C4-2B (cell line): Measurements from ENCODE around the gene MX2.

Experiments used
- H3K27ac ChIP-seq: fragments of 450-650 bp; 2 replicates; pipeline ENCODE4 v1.5.1; 2017
- CTCF ChIP-seq: fragments of 450-650 bp; conservative IDR thresholded peaks from 2 replicates; pipeline ENCODE4 v1.5.1; 2017; ENCODE audit warnings: mild to moderate bottlenecking
- ZFX ChIP-seq: fragments of 450-650 bp; IDR thresholded peaks from 2 replicates; pipeline ENCODE4 v1.6.1; 2017

The MX2 gene

GRCh38 chr21:41345356-41345755 is 16.5 kb upstream of the MX2 start:
- TF ChIP-seq CTCF (no peak), ZFX (no peak)
- no peak overlapping the region for H3K27ac ChIP-seq

- H3K27ac ChIP-seq = peak overlapping the region; percentile 28
- TF ChIP-seq ZFX (no peak), CTCF (no peak)
These were observed 15.7 kb upstream of the MX2 start for GRCh38 chr21:41345934-41346685.

GRCh38 chr21:41346758-41347157 is 15.1 kb upstream of the MX2 start:
- H3K27ac ChIP-seq = peak overlapping the region; percentile 28
- no peak for TF ChIP-seq ZFX
- TF ChIP-seq CTCF = no peak

GRCh38 chr21:41348434-41348833 is 13.4 kb upstream of the MX2 start:
- H3K27ac ChIP-seq = peak overlapping the region; percentile 39; the same call in 1 of the 2 replicates
- TF ChIP-seq ZFX (no peak), CTCF (no peak)

GRCh38 chr21:41349126-41349525 is 12.7 kb upstream of the MX2 start:
- no peak for TF ChIP-seq CTCF
- TF ChIP-seq ZFX = no peak
- peak overlapping the region; percentile 39; the same call in 1 of the 2 replicates for H3K27ac ChIP-seq

- no peak overlapping the region; the same call in 1 of the 2 replicates for H3K27ac ChIP-seq
- no peak for TF ChIP-seq ZFX
- no peak for TF ChIP-seq CTCF
These were observed 12.0 kb upstream of the MX2 start for GRCh38 chr21:41349619-41350390.

GRCh38 chr21:41350436-41351155 is 11.2 kb upstream of the MX2 start:
- TF ChIP-seq CTCF (no peak), ZFX (no peak)

More at GRCh38 chr21:41350436-41351155, 11.2 kb upstream of the MX2 start:
- no peak overlapping the region; the same call in 1 of the 2 replicates for H3K27ac ChIP-seq
